HG03108 (cell line): ENCODE data around the gene SBK3.
"Not testable (repeated sequence)": the region's sequence is repeated elsewhere in the genome, so short reads cannot be mapped to it uniquely, and the experiment has no call there.

Source experiments
- ATAC-seq: cut with Tn5 transposase; IDR thresholded peaks from one replicate; pipeline ENCODE4 v1.9.1; 2021; ENCODE audit warnings: moderate library complexity; ENCODE audit not compliant: unreplicated experiment

Gene SBK3

GRCh38 chr19:55520691-55521292 lies 24.6 kb downstream of the SBK3 start:
- ATAC-seq, result no peak

GRCh38 chr19:55519451-55520311 lies 25.7 kb downstream of the SBK3 start:
- no peak for ATAC-seq

- ATAC-seq, result peak; percentile 98
Measured at GRCh38 chr19:55516878-55517620, 28.3 kb downstream of the SBK3 start.

GRCh38 chr19:55508120-55508519 lies 37.2 kb downstream of the SBK3 start:
- ATAC-seq, result no peak

GRCh38 chr19:55504981-55505380 lies 40.4 kb downstream of the SBK3 start:
- no peak for ATAC-seq

- ATAC-seq, result no peak
Measured at GRCh38 chr19:55504252-55504603, 41.1 kb downstream of the SBK3 start.

GRCh38 chr19:55503502-55504251 lies 41.7 kb downstream of the SBK3 start:
- peak; percentile 90 for ATAC-seq

GRCh38 chr19:55503157-55503501 lies 42.2 kb downstream of the SBK3 start:
- no peak for ATAC-seq

GRCh38 chr19:55502197-55502952 lies 43.0 kb downstream of the SBK3 start:
- no peak for ATAC-seq

GRCh38 chr19:55500368-55500952 lies 44.9 kb downstream of the SBK3 start:
- ATAC-seq, result no peak

- no peak for ATAC-seq
Measured at GRCh38 chr19:55498246-55498840, 47.0 kb downstream of the SBK3 start.

GRCh38 chr19:55497763-55498162 lies 47.6 kb downstream of the SBK3 start:
- no peak for ATAC-seq

GRCh38 chr19:55496820-55497219 lies 48.5 kb downstream of the SBK3 start:
- not testable (repeated sequence) for ATAC-seq

GRCh38 chr19:55495646-55496349 lies 49.5 kb downstream of the SBK3 start:
- ATAC-seq, result no peak

- ATAC-seq, result no peak
Measured at GRCh38 chr19:55494172-55494761, 51.1 kb downstream of the SBK3 start.

- no peak for ATAC-seq
Measured at GRCh38 chr19:55493645-55494171, 51.6 kb downstream of the SBK3 start.

GRCh38 chr19:55493052-55493644 lies 52.2 kb downstream of the SBK3 start:
- no peak for ATAC-seq

- no peak for ATAC-seq
Measured at GRCh38 chr19:55492362-55492944, 52.9 kb downstream of the SBK3 start.
